ENCODE data around the gene RAPGEF4. TPM values are rescaled to one million over a fixed set of nuclear protein-coding genes. Genes with fewer than 3 reads are reported as not detected.

RAPGEF4 gene
- total RNA-seq, 1 experiment from 2014 or later: not detected

GRCh38 chr2:172709566-172710291, 25.9 kb upstream of the RAPGEF4 start:
- Histone ChIP-seq H3K4me3 (no peak overlapping the region), H3K27me3 (ENCODE audit: insufficient read depth, low read depth) (no peaks in the 10 kb centered on the region), H3K9me2 (ENCODE audit: insufficient read depth) (no peaks in the 10 kb centered on the region), H3K9me3 (ENCODE audit: insufficient read depth, low read depth) (no peaks in the 10 kb centered on the region; the same call in 1 of the 2 replicates), H2AFZ (no peak overlapping the region), H3K79me2 (ENCODE audit: low read depth) (no peaks in the 10 kb centered on the region), H3K27ac (no peak overlapping the region), H4K20me1 (ENCODE audit: insufficient read depth) (no peaks in the 10 kb centered on the region), H3K36me3 (ENCODE audit: low read depth) (no peaks in the 10 kb centered on the region), H3K4me1 (replicated peaks; ENCODE audit: insufficient read depth) (peaks cover 10% of the 10 kb centered on the region), H3K4me2 (no peak overlapping the region), H3F3A (ENCODE audit: insufficient read depth, low read depth) (peaks cover 8% of the 10 kb centered on the region)
- CTCF ChIA-PET: interaction anchor here (1.1 to 2.3 kb wide), 2 partner anchors 116 to 225 kb away, joined by 3 to 14 read pairs; no protein-coding TSS in a partner anchor
- DNase-seq: no peak
- no TSS peak for BruUV-seq (replicated peaks)
- TF ChIP-seq, protein P1, sequence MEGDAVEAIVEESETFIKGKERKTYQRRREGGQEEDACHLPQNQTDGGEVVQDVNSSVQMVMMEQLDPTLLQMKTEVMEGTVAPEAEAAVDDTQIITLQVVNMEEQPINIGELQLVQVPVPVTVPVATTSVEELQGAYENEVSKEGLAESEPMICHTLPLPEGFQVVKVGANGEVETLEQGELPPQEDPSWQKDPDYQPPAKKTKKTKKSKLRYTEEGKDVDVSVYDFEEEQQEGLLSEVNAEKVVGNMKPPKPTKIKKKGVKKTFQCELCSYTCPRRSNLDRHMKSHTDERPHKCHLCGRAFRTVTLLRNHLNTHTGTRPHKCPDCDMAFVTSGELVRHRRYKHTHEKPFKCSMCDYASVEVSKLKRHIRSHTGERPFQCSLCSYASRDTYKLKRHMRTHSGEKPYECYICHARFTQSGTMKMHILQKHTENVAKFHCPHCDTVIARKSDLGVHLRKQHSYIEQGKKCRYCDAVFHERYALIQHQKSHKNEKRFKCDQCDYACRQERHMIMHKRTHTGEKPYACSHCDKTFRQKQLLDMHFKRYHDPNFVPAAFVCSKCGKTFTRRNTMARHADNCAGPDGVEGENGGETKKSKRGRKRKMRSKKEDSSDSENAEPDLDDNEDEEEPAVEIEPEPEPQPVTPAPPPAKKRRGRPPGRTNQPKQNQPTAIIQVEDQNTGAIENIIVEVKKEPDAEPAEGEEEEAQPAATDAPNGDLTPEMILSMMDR (conservative IDR thresholded peaks at IDR 0.05): no peak
- TF ChIP-seq EZH2 (IDR thresholded peaks at IDR 0.05; ENCODE audit: low read depth): no peak
- intact Hi-C loops (cut with micrococcal nuclease; ENCODE audit: unreplicated experiment): loop anchor here (1.0 to 5.0 kb wide), 8 partner anchors 74 to 1002 kb away; partner anchors contain the start of gene PDK1
- POLR2A ChIA-PET (ENCODE audit: unreplicated experiment): no interaction called here

- H3K4me1 ChIP-seq (replicated peaks; ENCODE audit: insufficient read depth): peaks cover 10% of the 10 kb centered on the region
- no peak overlapping the region for H2AFZ ChIP-seq
- DNase-seq: peak; percentile 82 to 100
- H3K36me3 ChIP-seq (ENCODE audit: low read depth): no peaks in the 10 kb centered on the region
- H3K9me3 ChIP-seq (ENCODE audit: insufficient read depth, low read depth): no peaks in the 10 kb centered on the region; the same call in 1 of the 2 replicates
- no TSS peak for BruUV-seq (replicated peaks)
- peaks cover 8% of the 10 kb centered on the region for H3F3A ChIP-seq (ENCODE audit: insufficient read depth, low read depth)
- no peaks in the 10 kb centered on the region for H3K79me2 ChIP-seq (ENCODE audit: low read depth)
- H3K27me3 ChIP-seq (ENCODE audit: insufficient read depth, low read depth): no peaks in the 10 kb centered on the region
- peak overlapping the region; percentile 23 for H3K4me2 ChIP-seq
- H3K4me3 ChIP-seq: no peak overlapping the region
- H4K20me1 ChIP-seq (ENCODE audit: insufficient read depth): no peaks in the 10 kb centered on the region
- ChIA-PET CTCF (interaction anchor here (0.6 to 2.3 kb wide), 10 partner anchors 9 to 1584 kb away, joined by 3 to 14 read pairs (median 4); partner anchors contain the start of gene PDK1), POLR2A (ENCODE audit: unreplicated experiment) (interaction anchor here (0.9 kb wide), 1 partner anchor 246 kb away, joined by 8 read pairs; no protein-coding TSS in a partner anchor)
- no peak for TF ChIP-seq EZH2 (IDR thresholded peaks at IDR 0.05; ENCODE audit: low read depth)
- TF ChIP-seq, protein P1 (conservative IDR thresholded peaks at IDR 0.05): peak; percentile 99
- intact Hi-C loops (cut with micrococcal nuclease; ENCODE audit: unreplicated experiment): loop anchor here (1.0 to 5.0 kb wide), 8 partner anchors 73 to 1003 kb away; partner anchors contain the start of gene PDK1
- no peaks in the 10 kb centered on the region for H3K9me2 ChIP-seq (ENCODE audit: insufficient read depth)
- no peak overlapping the region for H3K27ac ChIP-seq
These were observed 25.0 kb upstream of the RAPGEF4 start for GRCh38 chr2:172710584-172711047.

GRCh38 chr2:172711110-172711509, 24.5 kb upstream of the RAPGEF4 start:
- peak overlapping the region; percentile 23 for H3K4me2 ChIP-seq
- H2AFZ ChIP-seq: no peak overlapping the region
- peaks cover 10% of the 10 kb centered on the region for H3K4me1 ChIP-seq (replicated peaks; ENCODE audit: insufficient read depth)
- H3K27me3 ChIP-seq (ENCODE audit: insufficient read depth, low read depth): no peaks in the 10 kb centered on the region
- H3F3A ChIP-seq (ENCODE audit: insufficient read depth, low read depth): peaks cover 8% of the 10 kb centered on the region
- H3K4me3 ChIP-seq: no peak overlapping the region
- intact Hi-C loops (cut with micrococcal nuclease; ENCODE audit: unreplicated experiment): loop anchor here (2.0 to 5.0 kb wide), 4 partner anchors 220 to 1004 kb away; no protein-coding TSS in a partner anchor
- no peaks in the 10 kb centered on the region for H3K79me2 ChIP-seq (ENCODE audit: low read depth)
- BruUV-seq (replicated peaks): no TSS peak
- DNase-seq: no peak
- H3K9me2 ChIP-seq (ENCODE audit: insufficient read depth): no peaks in the 10 kb centered on the region
- H3K27ac ChIP-seq: no peak overlapping the region
- CTCF ChIA-PET: interaction anchor here (0.6 to 2.3 kb wide), 10 partner anchors 9 to 1583 kb away, joined by 3 to 14 read pairs (median 4); partner anchors contain the start of gene PDK1
- TF ChIP-seq EZH2 (IDR thresholded peaks at IDR 0.05; ENCODE audit: low read depth): no peak
- TF ChIP-seq, protein P1 (conservative IDR thresholded peaks at IDR 0.05): no peak
- no peaks in the 10 kb centered on the region for H3K36me3 ChIP-seq (ENCODE audit: low read depth)
- no peaks in the 10 kb centered on the region; the same call in 1 of the 2 replicates for H3K9me3 ChIP-seq (ENCODE audit: insufficient read depth, low read depth)
- POLR2A ChIA-PET (ENCODE audit: unreplicated experiment): interaction anchor here (0.9 kb wide), 1 partner anchor 246 kb away, joined by 8 read pairs; no protein-coding TSS in a partner anchor
- H4K20me1 ChIP-seq (ENCODE audit: insufficient read depth): no peaks in the 10 kb centered on the region
